HepG2 (cell line): Measurements from ENCODE around the gene NEURL2. TPM values are rescaled to one million over a fixed set of nuclear protein-coding genes. Genes with fewer than 3 reads are reported as not detected.

ENCODE experiments used
- CHCHD3 ChIP-seq: sonication (generic); formaldehyde crosslinking; IDR thresholded peaks from 2 replicates; pipeline ENCODE4 v1.8.0; 2022; ENCODE audit warnings: mild to moderate bottlenecking, missing genetic modification reagents, moderate library complexity
- ELF3 ChIP-seq: IDR thresholded peaks from 2 replicates; pipeline ENCODE4 v1.6.1; 2016; ENCODE audit warnings: missing genetic modification reagents, missing compliant biosample characterization
- HMG20B ChIP-seq: conservative IDR thresholded peaks from 2 replicates; pipeline ENCODE4 v1.6.1; 2016; ENCODE audit warnings: missing genetic modification reagents, missing compliant biosample characterization
- NCOA1 ChIP-seq: sonication (generic); formaldehyde crosslinking; IDR thresholded peaks from 2 replicates; pipeline ENCODE4 v1.9.0; 2021; ENCODE audit warnings: missing genetic modification reagents
- NFIB ChIP-seq: sonication (generic); formaldehyde crosslinking; IDR thresholded peaks from 2 replicates; pipeline ENCODE4 v1.9.0; 2021; ENCODE audit warnings: missing genetic modification reagents, mild to moderate bottlenecking, borderline replicate concordance
- POLR2G ChIP-seq: fragments of 200-400 bp; formaldehyde crosslinking; IDR thresholded peaks from 2 replicates; pipeline ENCODE4 v1.6.1; 2018; ENCODE audit warnings: mild to moderate bottlenecking, low read depth, low read length, moderate library complexity
- SMC3 ChIP-seq: IDR thresholded peaks from 2 replicates; pipeline ENCODE4 v1.6.1; 2011; ENCODE audit warnings: low read length, improper control_type of control experiment
- SP1 ChIP-seq, 2 experiments: fragments of 450-650 bp in 1 of 2; sonication (generic) in 1 of 2; formaldehyde crosslinking in 1 of 2; IDR thresholded peaks; 2 replicates each; pipeline versions ENCODE4 v1.4.0 to v1.6.1; 2016 to 2020; ENCODE audit warnings: missing genetic modification reagents in 1 of 2
- TEAD2 ChIP-seq: sonication (generic); formaldehyde crosslinking; IDR thresholded peaks from 2 replicates; pipeline ENCODE4 v1.9.0; 2021; ENCODE audit warnings: missing genetic modification reagents
- XRCC5 ChIP-seq: fragments of 200-400 bp; formaldehyde crosslinking; optimal IDR thresholded peaks from 2 replicates; pipeline ENCODE3; 2017; ENCODE audit warnings: mild to moderate bottlenecking, low read length
- polyA plus RNA-seq, 8 experiments: library from polyadenylated mRNA; depleted of rRNA in 3 of 8; stranded (reverse) in 7 of 8; unstranded in 1 of 8; fragments of >200 nt; fragmentation: Illumina TruSeq in 4 of 8; extraction: Trizol in 4 of 8; gene quantifications; 2 replicates each; pipeline versions ENCODE4 v1.2.1 to v1.2.3, GENCODE V29; 2011 to 2016; ENCODE audit warnings: low read depth in 4 of 8, missing spikeins in 1 of 8, mixed read lengths in 1 of 8; ENCODE audit not compliant: insufficient read depth in 1 of 8
- total RNA-seq, 5 experiments: library from RNA; depleted of rRNA; stranded (reverse); fragments of >200 nt; fragmentation: Illumina TruSeq; extraction: Trizol; gene quantifications; 2 replicates each; pipeline ENCODE4 v1.2.3, GENCODE V29; 2016; ENCODE audit warnings: low read depth in 1 of 5
- TF ChIP-seq, protein P1 (sequence below): sonication (generic); formaldehyde crosslinking; IDR thresholded peaks from 2 replicates; pipeline ENCODE4 v1.5.0; 2020; ENCODE audit warnings: mild to moderate bottlenecking, missing genetic modification reagents, moderate library complexity

Gene NEURL2
- total and polyA plus RNA-seq, 2 of the 13 experiments (the other 11 are each of a cell fraction or from before 2014, with no cell fraction given), result 7.2 to 9.7 TPM

GRCh38 chr20:45892049-45892825 is 1.2 kb upstream of the NEURL2 start (continued):
- TF ChIP-seq, protein P1, sequence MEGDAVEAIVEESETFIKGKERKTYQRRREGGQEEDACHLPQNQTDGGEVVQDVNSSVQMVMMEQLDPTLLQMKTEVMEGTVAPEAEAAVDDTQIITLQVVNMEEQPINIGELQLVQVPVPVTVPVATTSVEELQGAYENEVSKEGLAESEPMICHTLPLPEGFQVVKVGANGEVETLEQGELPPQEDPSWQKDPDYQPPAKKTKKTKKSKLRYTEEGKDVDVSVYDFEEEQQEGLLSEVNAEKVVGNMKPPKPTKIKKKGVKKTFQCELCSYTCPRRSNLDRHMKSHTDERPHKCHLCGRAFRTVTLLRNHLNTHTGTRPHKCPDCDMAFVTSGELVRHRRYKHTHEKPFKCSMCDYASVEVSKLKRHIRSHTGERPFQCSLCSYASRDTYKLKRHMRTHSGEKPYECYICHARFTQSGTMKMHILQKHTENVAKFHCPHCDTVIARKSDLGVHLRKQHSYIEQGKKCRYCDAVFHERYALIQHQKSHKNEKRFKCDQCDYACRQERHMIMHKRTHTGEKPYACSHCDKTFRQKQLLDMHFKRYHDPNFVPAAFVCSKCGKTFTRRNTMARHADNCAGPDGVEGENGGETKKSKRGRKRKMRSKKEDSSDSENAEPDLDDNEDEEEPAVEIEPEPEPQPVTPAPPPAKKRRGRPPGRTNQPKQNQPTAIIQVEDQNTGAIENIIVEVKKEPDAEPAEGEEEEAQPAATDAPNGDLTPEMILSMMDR, result peak; percentile 73
- TF ChIP-seq SP1 (IDR thresholded peaks at IDR 0.05) (no peak), SP1 (CRISPR knock-in tag; IDR thresholded peaks at IDR 0.05) (0 out of 2 replicates have a peak, but pooled peaks have one; percentile 16), TEAD2 (CRISPR knock-in tag) (no peak), HMG20B (CRISPR knock-in tag) (peak; percentile 62; the same call in 1 of the 2 replicates), ELF3 (peak; percentile 58; the same call in 1 of the 2 replicates), XRCC5 (peak; percentile 65), SMC3 (peak; percentile 51; the same call in 1 of the 2 replicates), POLR2G (no peak), CHCHD3 (CRISPR knock-in tag) (no peak), NFIB (CRISPR knock-in tag) (0 out of 2 replicates have a peak, but pooled peaks have one; percentile 49), NCOA1 (CRISPR knock-in tag) (no peak)
